Central memory CD8-positive, alpha-beta T cell (primary cell): Measurements from ENCODE around the gene QSOX2.
A peak's percentile ranks its signal among the peaks of the same experiment; 100 is the strongest.

Experiments used
- ATAC-seq: fragments of 150-1000 bp; cut with Tn5 transposase; replicated peaks from 2 replicates; pipeline ENCODE4 v1.10.0; 2022; ENCODE audit warnings: mild to moderate bottlenecking, moderate FRiP score, moderate number of reproducible peaks; ENCODE audit not compliant: poor library complexity, severe bottlenecking; ENCODE audit errors: extremely low read depth
- DNase-seq, 2 donors: peaks; one replicate each; pipeline ENCODE4 v3.0.0; 2021; ENCODE audit warnings: low spot score in 2 of 2
- H3K27ac Mint-ChIP-seq: one replicate; pipeline ENCODE4 v1.8.0; 2022; ENCODE audit warnings: low read depth, mild to moderate bottlenecking, moderate library complexity, mixed read lengths
- H3K27me3 Mint-ChIP-seq: one replicate; pipeline ENCODE4 v1.8.0; 2022; ENCODE audit warnings: mixed read lengths
- H3K36me3 Mint-ChIP-seq: one replicate; pipeline ENCODE4 v1.8.0; 2022; ENCODE audit warnings: mild to moderate bottlenecking, moderate library complexity, mixed read lengths; ENCODE audit not compliant: insufficient read depth
- H3K4me1 Mint-ChIP-seq: one replicate; pipeline ENCODE4 v1.8.0; 2022; ENCODE audit warnings: mixed read lengths
- H3K4me3 Mint-ChIP-seq: one replicate; pipeline ENCODE4 v1.8.0; 2022; ENCODE audit warnings: mild to moderate bottlenecking, moderate library complexity, mixed read lengths
- H3K9me3 Mint-ChIP-seq: one replicate; pipeline ENCODE4 v1.8.0; 2022; ENCODE audit warnings: mixed read lengths

Gene QSOX2

DNA sequence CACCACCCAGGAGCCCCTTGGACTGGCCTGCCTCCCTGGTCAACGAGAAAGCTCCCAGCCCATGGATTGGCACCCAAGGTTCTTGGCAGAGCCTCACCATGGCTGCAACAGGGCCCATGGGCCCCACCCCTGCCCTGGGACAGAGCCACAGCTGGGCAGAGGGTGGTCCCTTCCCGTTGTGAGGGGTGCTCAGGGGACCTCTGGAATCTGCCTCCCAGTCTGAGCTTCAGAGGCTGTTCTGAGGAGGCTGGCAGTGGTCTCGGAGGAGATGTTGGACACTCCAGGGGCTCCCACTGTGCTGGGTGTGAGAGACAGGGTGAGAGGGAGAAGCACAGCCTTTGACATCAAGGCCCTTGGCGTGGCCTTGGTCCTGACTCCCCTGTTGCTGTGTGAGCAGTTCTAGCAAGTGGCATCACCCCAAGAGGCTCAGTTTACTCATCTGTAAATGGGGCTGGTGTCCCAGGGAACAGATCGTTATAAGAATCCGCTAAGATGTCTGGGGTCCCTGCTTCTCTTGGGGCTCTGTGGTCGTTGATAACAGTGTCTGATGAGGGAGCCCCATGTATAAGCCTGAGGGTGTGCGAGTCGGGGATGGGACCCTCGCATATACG is 73.7 kb downstream of the QSOX2 start:
- ATAC-seq (no peak), DNase-seq (no peak)
- Mint-ChIP-seq H3K9me3 (no peaks in the 10 kb centered on the region), H3K4me1 (no peaks in the 10 kb centered on the region), H3K27ac (no peak overlapping the region), H3K4me3 (no peak overlapping the region), H3K36me3 (no peaks in the 10 kb centered on the region), H3K27me3 (peaks cover 34% of the 10 kb centered on the region)

DNA sequence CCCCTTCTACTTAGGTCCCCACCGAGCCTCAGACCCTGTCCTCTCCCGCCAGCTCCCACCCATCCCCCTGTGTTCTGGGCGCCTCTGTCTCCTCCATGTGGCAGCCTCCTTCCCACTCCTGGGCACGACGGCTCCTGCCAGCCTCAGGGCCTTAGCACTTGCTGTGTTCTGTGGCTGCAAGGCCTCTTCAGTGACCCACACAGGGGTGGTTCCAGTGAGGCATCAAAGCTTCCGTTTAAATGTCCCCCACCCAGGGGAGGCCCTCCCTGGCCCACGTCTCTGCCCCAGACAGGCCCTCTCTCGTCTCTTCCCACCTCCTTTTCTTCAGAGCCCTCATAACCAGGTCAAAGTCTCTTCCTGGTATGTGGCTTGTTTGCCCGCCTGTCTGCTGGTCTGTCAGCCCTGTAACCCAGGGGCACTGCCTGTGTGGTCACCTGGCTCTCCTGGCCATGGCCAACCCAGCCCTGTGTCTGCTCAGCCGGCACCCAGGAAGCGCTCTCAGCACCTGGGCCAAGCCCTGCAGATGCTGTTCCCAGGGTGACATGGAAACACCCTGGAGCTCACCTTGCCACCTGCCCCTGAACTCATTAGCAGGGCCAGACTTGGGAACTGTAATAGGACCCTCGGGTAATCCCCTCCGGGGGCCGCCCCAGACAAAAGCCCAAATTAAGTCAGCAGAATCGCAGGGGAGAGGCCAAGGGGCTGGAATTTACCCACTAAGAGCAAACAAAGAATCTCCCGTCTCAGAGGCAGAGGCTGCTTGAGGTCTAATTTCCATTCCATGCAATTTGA is 74.4 kb downstream of the QSOX2 start:
- Mint-ChIP-seq H3K27me3 (peaks cover 34% of the 10 kb centered on the region), H3K9me3 (no peaks in the 10 kb centered on the region), H3K36me3 (no peaks in the 10 kb centered on the region), H3K4me3 (no peak overlapping the region), H3K4me1 (no peaks in the 10 kb centered on the region), H3K27ac (peak overlapping the region; percentile 54)
- DNase-seq (no peak), ATAC-seq (no peak)

DNA sequence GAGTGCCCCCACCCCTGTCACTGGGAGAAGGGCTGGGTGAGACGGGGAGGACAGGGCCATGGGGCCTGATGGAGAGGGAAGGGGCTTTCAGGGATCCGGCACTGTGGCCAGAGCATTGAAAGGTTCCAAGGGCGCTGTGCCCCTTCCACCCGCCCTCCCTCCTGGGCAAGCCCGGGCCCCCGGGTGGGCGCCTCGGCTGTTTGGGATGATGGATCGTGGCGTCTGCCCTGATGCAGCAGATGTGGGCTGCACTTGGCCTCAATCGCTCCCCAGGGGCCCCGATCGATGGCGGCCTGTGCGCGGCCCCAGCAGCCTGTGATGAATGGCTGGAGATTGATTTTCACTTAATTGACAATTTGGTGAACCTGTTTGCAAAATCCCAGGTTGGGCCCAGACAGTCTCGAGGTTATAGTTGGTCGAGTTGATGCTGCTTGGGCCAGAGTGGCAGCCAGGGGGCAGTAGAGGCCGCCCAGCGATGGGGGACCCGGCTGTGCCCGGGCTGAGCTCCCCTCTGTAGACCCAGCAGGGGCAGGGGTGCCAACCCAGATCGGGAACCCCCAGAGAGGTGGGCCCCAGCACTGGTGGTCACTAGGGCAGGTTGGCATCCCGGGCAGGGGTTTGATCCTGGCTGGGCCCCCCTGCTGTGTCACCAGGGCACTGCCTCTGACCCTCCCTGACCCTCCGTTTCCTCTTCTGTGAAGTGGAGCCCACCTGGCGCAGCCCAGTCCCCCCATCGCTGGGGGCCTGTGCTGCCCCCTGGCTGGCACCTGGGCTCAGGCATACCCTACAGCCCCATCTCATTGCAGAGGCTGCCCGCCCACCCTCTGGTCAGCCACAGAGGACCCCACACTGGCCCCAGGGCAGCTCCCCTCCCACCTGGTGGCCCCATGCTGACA is 75.4 kb downstream of the QSOX2 start:
- DNase-seq (peak in 1 of 2 donors; percentile 32), ATAC-seq (no peak)
- H3K4me1 Mint-ChIP-seq, result no peaks in the 10 kb centered on the region
- H3K27me3 Mint-ChIP-seq, result peaks cover 34% of the 10 kb centered on the region
- H3K9me3 Mint-ChIP-seq, result no peaks in the 10 kb centered on the region
- H3K4me3 Mint-ChIP-seq, result no peak overlapping the region
- H3K36me3 Mint-ChIP-seq, result peaks cover under 1% of the 10 kb centered on the region
- H3K27ac Mint-ChIP-seq, result no peak overlapping the region

DNA sequence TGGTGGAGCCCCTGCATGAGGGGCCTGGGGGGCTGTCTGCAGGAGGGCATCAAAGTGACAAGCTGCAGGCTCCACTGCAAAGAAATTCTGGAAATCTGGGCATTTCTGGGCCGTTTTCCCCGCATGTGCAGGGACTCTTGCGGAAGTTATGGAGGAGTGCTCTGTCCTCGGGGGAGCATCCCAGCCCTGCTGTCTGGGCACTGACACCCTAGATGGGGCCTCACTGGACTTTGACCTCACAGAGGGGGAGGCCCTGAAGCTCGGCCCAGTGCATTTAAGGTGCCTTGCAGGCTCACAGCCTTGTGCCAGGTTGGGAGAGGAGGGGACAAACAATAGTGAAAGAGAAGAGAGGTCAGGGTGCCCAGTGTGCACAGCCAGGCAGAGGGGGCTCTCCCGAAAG is 76.1 kb downstream of the QSOX2 start:
- Mint-ChIP-seq H3K4me1 (no peaks in the 10 kb centered on the region), H3K27ac (no peak overlapping the region), H3K36me3 (peaks cover 3% of the 10 kb centered on the region), H3K4me3 (no peak overlapping the region), H3K27me3 (peaks cover 34% of the 10 kb centered on the region), H3K9me3 (no peaks in the 10 kb centered on the region)
- ATAC-seq (no peak), DNase-seq (no peak)

DNA sequence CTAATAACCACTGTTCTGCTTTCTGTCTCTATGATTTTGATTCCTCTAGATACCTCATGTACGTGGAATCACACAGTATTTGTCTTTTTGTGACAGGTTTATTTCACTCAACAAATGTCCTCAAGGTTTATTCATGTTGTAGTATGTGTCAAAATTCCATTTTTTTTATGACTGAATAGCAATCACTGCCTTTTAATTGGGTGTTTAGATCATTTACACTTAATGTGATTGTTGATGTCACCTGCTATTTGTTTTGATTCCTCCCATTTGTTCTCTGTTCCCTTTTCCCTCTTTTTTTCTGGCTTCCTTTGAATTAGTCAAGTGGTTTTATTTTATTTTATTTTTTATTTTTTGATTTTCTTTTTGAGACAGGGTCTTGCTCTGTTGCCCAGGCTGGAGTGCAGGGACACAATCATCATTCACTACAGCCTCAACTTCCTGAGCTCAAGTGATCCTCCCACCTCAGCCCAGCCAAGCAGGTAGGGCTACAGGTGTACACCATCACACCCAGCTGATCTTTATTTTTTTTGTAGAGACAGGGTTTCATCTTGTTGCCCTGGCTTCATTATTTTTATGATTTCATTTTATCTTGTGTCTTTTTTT is 82.3 kb downstream of the QSOX2 start:
- H3K36me3 Mint-ChIP-seq, result peaks cover 3% of the 10 kb centered on the region
- no peaks in the 10 kb centered on the region for H3K9me3 Mint-ChIP-seq
- no peak for ATAC-seq

DNA sequence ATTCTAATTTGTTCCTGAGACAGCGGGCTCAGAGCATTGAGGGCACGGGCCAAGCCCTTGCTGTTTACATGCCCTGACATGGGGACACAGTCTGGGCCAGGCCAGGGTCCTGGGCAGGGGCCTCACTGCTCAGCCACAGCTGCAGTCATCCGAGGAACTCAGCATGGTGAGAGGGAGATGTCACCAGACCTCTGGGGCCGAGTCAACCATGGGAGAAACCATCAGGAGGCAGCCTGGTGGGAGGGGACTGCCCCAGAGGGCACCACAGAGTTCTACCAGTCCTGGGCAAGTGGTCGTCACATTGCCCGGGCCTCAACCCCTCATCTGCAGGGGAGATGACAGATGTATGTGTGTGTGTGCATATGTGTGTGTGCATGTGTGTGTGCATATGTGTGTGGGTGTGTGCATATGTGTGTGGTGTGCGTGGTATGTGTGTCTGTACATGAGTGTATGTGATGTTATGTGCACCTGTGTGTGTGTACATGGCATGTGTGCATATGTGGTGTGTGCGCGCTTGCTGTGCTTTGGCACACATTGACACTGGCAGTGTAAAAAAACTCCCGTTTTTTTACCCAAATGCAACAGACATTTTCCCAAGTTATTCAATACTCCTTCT is 84.5 kb downstream of the QSOX2 start:
- DNase-seq (no peak), ATAC-seq (no peak)
- Mint-ChIP-seq H3K27me3 (peaks cover 9% of the 10 kb centered on the region), H3K36me3 (peaks cover 3% of the 10 kb centered on the region), H3K4me3 (no peak overlapping the region), H3K4me1 (no peaks in the 10 kb centered on the region), H3K9me3 (no peaks in the 10 kb centered on the region), H3K27ac (no peak overlapping the region)

More for the DNA sequence above, 82.3 kb downstream of the QSOX2 start:
- H3K27me3 Mint-ChIP-seq, result peaks cover 3% of the 10 kb centered on the region
- no peak overlapping the region for H3K4me3 Mint-ChIP-seq
- DNase-seq, result no peak
- H3K4me1 Mint-ChIP-seq, result no peaks in the 10 kb centered on the region
- no peak overlapping the region for H3K27ac Mint-ChIP-seq

DNA sequence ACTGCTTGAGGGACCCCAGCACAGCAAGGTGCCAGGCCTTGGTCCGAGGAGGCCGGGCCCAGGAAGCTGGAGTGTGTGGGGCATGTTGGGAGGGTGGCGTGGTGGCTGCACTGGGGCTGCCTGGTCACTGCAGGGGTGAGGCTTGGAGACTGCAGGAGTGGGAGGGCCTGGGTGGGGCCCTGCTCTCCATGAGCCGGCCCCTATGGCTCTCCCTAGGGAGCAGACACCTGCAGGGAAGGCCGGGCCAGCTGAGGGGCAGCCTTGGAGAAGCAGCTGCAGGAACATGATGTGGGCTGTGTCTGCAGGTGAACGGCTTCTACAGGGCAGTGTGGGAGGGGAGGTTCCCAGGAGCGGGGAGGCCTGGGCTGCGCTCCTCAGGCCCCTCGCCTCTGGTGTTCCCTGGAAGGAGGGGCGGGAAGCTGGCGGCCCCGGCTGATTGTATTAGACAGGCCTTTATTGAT is 85.2 kb downstream of the QSOX2 start:
- Mint-ChIP-seq H3K27ac (no peak overlapping the region), H3K4me3 (no peak overlapping the region), H3K4me1 (no peaks in the 10 kb centered on the region), H3K36me3 (peaks cover 3% of the 10 kb centered on the region), H3K27me3 (peaks cover 15% of the 10 kb centered on the region), H3K9me3 (no peaks in the 10 kb centered on the region)
- ATAC-seq (no peak), DNase-seq (no peak)

DNA sequence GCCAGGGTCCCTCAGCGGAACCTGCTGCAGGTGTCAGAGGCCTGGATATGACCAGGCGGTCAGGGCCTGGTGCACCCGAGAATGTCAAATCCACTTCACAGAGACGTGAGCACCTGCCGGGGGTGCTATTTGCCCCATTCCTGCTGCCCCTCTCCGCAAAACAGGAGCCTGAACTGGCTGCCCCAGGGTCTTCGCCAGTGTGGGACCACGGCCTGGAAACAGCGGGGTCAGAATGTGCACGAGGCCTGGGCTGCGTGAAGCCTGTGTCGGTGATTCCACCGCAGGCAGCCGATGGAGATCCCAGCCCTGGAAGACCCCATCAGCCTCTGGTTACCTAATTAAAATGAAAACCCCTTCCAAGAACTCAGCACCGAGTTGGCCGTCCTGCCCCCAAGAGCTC is 85.8 kb downstream of the QSOX2 start:
- Mint-ChIP-seq H3K4me3 (no peak overlapping the region), H3K36me3 (no peaks in the 10 kb centered on the region), H3K27ac (no peak overlapping the region), H3K9me3 (no peaks in the 10 kb centered on the region), H3K4me1 (no peaks in the 10 kb centered on the region), H3K27me3 (peaks cover 21% of the 10 kb centered on the region)
- no peak for DNase-seq
- ATAC-seq, result no peak

DNA sequence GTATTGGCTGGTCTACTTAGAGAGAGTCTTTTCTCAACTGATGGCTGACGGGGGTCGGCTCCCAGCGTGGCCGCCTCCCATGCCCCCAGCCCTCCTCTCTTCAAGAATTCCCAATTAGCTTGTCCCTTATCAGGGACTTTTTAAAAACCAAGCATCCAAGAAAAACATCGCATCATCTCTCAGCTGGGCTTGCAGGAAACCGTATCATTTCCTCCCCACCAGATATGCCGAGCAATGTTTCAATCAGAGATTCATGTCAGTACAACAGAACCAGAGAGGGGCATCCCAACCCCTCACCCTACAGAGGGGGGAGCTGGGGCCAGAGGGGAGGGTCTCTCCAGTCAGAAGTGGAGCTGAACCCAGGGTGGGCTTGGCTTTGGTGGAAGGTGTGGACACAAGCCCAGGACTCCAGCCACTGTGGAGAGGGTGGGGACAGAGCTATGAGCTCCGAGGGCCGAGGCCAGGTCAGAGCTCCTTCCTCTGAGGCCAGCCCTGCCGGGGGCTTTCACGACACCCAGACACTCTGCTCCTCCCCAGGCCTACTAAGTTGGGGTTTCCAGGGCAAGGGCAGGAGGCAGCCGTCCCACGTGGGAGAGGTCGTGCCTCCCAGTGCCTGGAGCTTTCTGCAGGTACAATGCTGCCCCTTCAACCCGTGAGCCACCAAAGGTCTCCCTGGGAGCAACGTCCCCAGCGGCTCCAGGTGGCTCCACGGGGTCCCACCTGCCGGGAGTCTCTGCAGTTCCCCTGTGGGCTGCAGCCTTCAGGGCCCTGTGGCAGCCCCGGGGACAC is 87.9 kb downstream of the QSOX2 start:
- H3K4me1 Mint-ChIP-seq, result no peaks in the 10 kb centered on the region
- ATAC-seq, result no peak
- H3K27me3 Mint-ChIP-seq, result peaks cover 24% of the 10 kb centered on the region
- H3K9me3 Mint-ChIP-seq, result no peaks in the 10 kb centered on the region
- no peak overlapping the region for H3K27ac Mint-ChIP-seq
- H3K4me3 Mint-ChIP-seq, result no peak overlapping the region
- H3K36me3 Mint-ChIP-seq, result no peaks in the 10 kb centered on the region
- no peak for DNase-seq
